Posterior cingulate gyrus (tissue), 11 donors: ENCODE data around the gene NR5A1.
A peak's percentile ranks its signal among the peaks of the same experiment; 100 is the strongest.

ENCODE experiments used
- DNase-seq, 10 donors: peaks; one replicate each; pipeline versions ENCODE4 v3.0.0 to v3.0.0-alpha.2; 2020 to 2021; ENCODE audit warnings: mixed read lengths in 3 of 10
- intact Hi-C: fragments of 100-400 bp; cut with DNase I; formaldehyde crosslinking; loops from one replicate; pipeline ENCODE4 v1.15.1; 2023

Gene NR5A1

DNA sequence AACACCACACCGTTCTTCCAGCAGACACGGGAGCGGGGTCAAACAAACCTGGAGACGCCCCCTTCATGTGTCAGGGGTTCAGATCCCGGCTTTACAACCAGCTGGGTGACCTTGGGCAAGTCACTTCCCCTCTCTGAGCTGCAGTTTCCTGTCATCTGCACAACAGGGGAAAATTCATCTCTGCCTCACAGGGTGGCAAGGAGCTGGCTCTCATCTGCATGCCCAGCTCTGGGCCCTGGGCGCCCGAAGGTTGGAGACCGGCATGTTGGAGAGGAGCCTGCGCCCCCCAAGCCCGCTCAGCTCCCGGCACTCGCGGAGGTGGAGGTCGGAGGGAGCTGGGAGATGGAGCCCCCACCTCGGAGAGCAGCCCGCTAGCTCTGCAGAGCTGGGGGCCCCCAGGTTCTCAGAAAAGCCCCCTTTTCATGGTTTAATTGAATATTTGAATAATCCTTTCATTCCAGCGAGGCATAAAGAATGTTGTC is 20.4 kb downstream of the NR5A1 start:
- DNase-seq, result no peak
- intact Hi-C loops, result no loop called here

- no peak for DNase-seq
- intact Hi-C loops, result no loop called here
Observed at GRCh38 chr9:124485936-124486335, 21.3 kb downstream of the NR5A1 start.

- intact Hi-C loops, result no loop called here
- peak in 1 of 10 donors; percentile 66 for DNase-seq
Observed at GRCh38 chr9:124485201-124485600, 22.0 kb downstream of the NR5A1 start.

GRCh38 chr9:124483481-124483880 is 23.7 kb downstream of the NR5A1 start:
- DNase-seq, result peak in 1 of 10 donors; percentile 32
- intact Hi-C loops, result no loop called here

GRCh38 chr9:124482431-124483031 is 24.7 kb downstream of the NR5A1 start:
- intact Hi-C loops, result no loop called here

GRCh38 chr9:124481115-124481514 is 26.1 kb downstream of the NR5A1 start:
- peak in 1 of 10 donors; percentile 77 for DNase-seq
- intact Hi-C loops, result no loop called here

More at GRCh38 chr9:124482431-124483031, 24.7 kb downstream of the NR5A1 start:
- DNase-seq, result peak in 1 of 10 donors; percentile 74

DNA sequence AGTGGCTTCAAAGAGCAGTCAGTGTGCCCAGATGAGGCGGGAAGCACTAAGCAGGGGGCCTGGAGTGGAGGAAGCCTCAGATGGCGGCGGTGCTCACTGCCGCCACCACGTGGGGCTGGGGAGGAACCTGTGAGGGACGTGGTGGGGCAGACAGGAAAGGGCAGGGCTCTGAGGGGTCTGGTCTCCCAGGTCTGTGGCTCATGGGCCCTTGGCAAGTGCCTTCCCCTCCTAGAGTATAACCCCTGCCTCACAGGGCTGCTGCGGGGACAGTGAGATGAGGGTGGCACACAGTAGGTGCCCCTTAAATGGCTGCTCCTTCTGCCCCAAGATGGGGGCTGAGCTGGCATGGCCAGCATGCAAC is 26.6 kb downstream of the NR5A1 start:
- no peak for DNase-seq

GRCh38 chr9:124479947-124480620 is 27.1 kb downstream of the NR5A1 start:
- no peak for DNase-seq
- intact Hi-C loops, result no loop called here

More for the DNA sequence above, 26.6 kb downstream of the NR5A1 start:
- intact Hi-C loops, result no loop called here

DNA sequence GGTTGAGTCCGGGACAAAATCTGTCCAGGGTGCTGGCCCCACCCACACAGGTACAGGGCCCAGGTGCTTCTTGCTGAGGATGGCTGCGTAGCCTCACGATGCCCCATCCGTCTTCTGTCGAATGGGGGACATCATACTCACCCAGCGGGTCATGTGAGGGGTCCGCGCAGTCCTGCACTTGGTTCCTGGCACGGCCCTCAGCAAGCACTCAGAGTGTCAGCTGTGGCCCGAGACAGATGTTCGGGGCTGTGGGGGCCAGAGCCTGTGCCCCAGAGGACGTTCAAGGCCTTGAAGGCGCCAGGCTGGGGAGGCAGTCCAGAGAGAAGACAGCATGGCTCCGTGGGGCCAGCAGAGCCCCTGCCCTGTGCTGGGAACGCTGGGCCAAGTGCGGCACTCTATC is 27.8 kb downstream of the NR5A1 start:
- intact Hi-C loops, result no loop called here
- DNase-seq, result no peak

- DNase-seq, result no peak
- intact Hi-C loops, result no loop called here
Observed at GRCh38 chr9:124478354-124478753, 28.8 kb downstream of the NR5A1 start.

GRCh38 chr9:124477648-124478285 is 29.4 kb downstream of the NR5A1 start:
- DNase-seq, result peak in 1 of 10 donors; percentile 24
- intact Hi-C loops, result no loop called here

DNA sequence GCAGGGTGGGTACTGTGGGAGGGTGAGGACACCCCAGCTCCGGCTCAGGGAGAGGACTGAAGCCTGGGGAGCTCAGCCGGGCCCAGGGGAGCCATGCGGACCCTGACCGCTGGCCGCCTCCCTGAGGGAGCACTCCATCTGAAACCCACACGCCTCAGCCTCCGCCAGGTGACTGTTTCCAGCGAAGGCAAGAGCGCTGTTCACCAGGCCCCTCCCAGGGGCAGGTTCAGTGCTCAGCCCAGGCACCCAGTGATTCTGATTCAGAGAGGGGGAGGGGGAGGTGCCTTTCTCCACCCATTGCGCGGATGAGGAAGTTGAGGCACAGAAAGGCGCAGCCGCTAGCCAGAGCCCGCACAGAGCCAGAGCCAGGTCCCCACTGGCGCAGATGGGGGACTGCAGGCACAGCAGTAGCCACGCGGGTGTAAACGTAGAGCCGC is 30.0 kb downstream of the NR5A1 start:
- intact Hi-C loops, result no loop called here
- DNase-seq, result no peak

DNA sequence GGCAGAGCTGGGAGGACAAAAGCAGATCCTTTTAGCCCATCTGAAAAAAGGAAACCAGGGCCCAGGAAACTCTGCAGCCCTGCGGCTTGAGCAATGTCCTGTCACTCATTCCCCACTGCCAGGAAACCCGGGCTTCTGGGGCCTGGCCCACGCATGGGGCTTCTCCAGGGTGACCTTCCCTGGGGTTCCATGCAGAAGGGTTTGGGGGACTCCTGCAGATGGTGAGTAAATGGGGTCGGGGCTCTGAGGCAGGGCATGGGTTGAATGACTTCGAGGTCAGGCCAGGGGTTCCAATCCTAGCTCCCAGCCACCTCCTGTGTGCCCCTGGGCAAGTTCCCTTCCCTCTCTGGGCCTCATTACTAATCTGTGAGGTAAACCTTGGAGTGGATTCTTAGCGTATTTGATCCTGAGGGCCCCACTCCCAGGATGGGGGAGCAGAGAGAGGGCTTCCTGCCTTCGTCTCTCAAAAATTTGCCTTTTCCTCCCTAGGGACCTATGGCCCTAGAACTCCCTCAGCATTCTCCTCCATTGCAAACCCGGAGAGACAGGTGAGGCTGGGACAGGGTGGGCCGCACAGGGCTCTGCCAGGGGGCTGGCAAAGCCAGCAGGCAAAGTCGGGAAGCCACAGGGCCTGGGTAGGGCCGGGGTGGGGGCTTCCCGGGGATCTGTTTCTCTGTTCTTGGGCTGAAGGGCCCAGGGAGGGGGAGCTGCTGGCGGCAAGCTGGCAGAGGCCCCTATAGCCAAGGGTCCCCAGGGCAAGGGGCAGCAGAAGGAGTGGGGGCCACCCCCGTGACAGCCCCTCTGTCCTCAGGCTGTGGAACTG is 31.1 kb downstream of the NR5A1 start:
- DNase-seq, result no peak
- intact Hi-C loops, result no loop called here

- peak in 1 of 10 donors; percentile 52 for DNase-seq
- intact Hi-C loops, result no loop called here
Observed at GRCh38 chr9:124475158-124475867, 31.9 kb downstream of the NR5A1 start.

DNA sequence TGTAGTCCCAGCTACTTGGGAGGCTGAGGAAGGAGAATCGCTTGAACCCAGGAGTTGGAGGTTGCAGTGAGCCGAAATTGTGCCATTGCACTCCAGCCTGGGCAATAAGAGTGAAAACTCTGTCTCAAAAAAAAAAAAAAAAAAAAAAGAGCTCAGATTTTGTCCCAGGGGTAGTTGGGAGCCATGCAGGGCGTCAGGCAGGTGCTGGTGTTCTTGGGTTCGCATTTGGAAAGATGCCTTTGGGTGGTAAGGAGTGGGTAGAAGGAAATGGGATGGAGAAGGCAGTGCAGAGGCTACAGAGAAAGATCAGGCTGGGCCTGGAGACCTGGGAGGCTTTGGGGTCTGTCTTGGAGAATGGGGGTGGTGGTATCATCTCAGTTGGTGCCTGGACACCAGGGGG is 33.0 kb downstream of the NR5A1 start:
- intact Hi-C loops, result no loop called here
- no peak for DNase-seq

- intact Hi-C loops, result no loop called here
- DNase-seq, result peak in 1 of 10 donors; percentile 45
Observed at GRCh38 chr9:124473310-124473709, 33.9 kb downstream of the NR5A1 start.

GRCh38 chr9:124472770-124473169 is 34.4 kb downstream of the NR5A1 start:
- DNase-seq, result peak in 1 of 10 donors; percentile 58
- intact Hi-C loops, result no loop called here

DNA sequence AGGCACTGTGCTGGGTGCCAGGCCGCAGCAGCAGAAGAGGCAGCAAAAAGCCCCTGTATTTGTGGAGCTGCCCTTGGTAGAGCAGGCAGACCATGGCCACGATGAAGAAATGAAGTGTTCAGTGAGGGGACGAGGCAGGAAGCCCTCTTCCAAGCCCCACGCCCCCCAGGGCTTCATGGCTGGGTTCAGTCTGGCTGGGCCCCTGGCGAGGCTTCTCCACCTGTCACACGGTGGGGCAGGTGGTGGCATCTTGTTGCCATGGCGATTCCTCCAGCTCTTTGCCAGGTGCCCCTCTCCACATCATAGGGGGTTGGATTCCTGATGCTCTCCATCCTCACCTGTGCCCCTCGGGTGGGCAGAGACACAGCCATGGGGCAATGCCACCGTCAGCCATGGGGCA is 35.4 kb downstream of the NR5A1 start:
- DNase-seq, result peak in 1 of 10 donors; percentile 71
- intact Hi-C loops, result no loop called here

- DNase-seq, result peak in 1 of 10 donors; percentile 54
- intact Hi-C loops, result no loop called here
Observed at GRCh38 chr9:124470726-124471125, 36.5 kb downstream of the NR5A1 start.

DNA sequence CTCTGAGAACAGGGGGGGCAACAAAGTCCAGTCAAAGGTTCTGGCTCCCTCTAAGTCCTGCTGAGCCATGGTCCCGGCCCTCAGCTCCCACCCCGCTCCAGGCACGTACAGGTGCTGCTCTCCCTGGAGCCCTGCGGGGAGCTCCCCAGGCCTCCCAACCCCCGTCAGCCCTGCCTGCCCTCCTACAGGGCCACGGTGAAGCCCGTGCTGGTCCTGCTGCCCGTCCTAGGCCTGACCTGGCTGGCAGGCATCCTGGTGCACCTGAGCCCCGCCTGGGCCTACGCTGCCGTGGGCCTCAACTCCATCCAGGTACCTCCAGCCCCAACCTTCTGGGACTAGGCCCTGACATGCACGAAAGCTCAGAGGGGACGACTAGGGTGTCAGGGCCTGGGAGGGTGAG is 36.9 kb downstream of the NR5A1 start:
- intact Hi-C loops, result no loop called here
- peak in 1 of 10 donors; percentile 72 for DNase-seq
